Stimulated activated CD8-positive, alpha-beta memory T cell treated with anti-CD3 and anti-CD28 coated beads, Interleukin-12 subunit alpha, Interleukin-12 subunit beta, amount 100 ng/mL, for 1 hour (primary cell): ENCODE data around the gene CNOT6.

Source experiments
- DNase-seq: peaks from one replicate; pipeline ENCODE4 v3.0.0-alpha.2; 2020; ENCODE audit warnings: low read depth

CNOT6 gene

GRCh38 chr5:180621311-180621710, 127.1 kb downstream of the CNOT6 start:
- DNase-seq, result no peak

- no peak for DNase-seq
Observed at GRCh38 chr5:180622910-180623309, 128.7 kb downstream of the CNOT6 start.

GRCh38 chr5:180623411-180623834, 129.2 kb downstream of the CNOT6 start:
- no peak for DNase-seq

- no peak for DNase-seq
Observed at GRCh38 chr5:180623844-180624243, 129.7 kb downstream of the CNOT6 start.

- DNase-seq, result no peak
Observed at GRCh38 chr5:180624587-180624986, 130.4 kb downstream of the CNOT6 start.

- DNase-seq, result no peak
Observed at GRCh38 chr5:180625125-180625790, 131.1 kb downstream of the CNOT6 start.

GRCh38 chr5:180625791-180626660, 131.8 kb downstream of the CNOT6 start:
- DNase-seq, result no peak

- DNase-seq, result no peak
Observed at GRCh38 chr5:180626661-180627385, 132.6 kb downstream of the CNOT6 start.

- no peak for DNase-seq
Observed at GRCh38 chr5:180627386-180628120, 133.4 kb downstream of the CNOT6 start.
